HG02973 (cell line): ENCODE measurements around the gene TXNDC2.
"Not testable (repeated sequence)": the region's sequence is repeated elsewhere in the genome, so short reads cannot be mapped to it uniquely, and the experiment has no call there.

Source experiments
- ATAC-seq: cut with Tn5 transposase; IDR thresholded peaks from one replicate; pipeline ENCODE4 v1.9.1; 2021; ENCODE audit warnings: moderate library complexity; ENCODE audit not compliant: unreplicated experiment

The TXNDC2 gene

GRCh38 chr18:9885170-9886004, at the start of gene TXNDC2:
Gene TXNDC2 (plus strand): TSS chr18:9885973. CDS start chr18:9886681, 708 bp downstream.
- no peak for ATAC-seq

- ATAC-seq, result no peak
Observed at GRCh38 chr18:9838144-9838877, 47.5 kb upstream of the TXNDC2 start.

GRCh38 chr18:9839211-9839610, 46.6 kb upstream of the TXNDC2 start:
- no peak for ATAC-seq

GRCh38 chr18:9839853-9840252, 45.9 kb upstream of the TXNDC2 start:
- ATAC-seq, result no peak

GRCh38 chr18:9841752-9842151, 44.0 kb upstream of the TXNDC2 start:
- ATAC-seq, result no peak

- ATAC-seq, result no peak
Observed at GRCh38 chr18:9842448-9842847, 43.3 kb upstream of the TXNDC2 start.

GRCh38 chr18:9845256-9845655, 40.5 kb upstream of the TXNDC2 start:
- no peak for ATAC-seq

- no peak for ATAC-seq
Observed at GRCh38 chr18:9846162-9846925, 39.4 kb upstream of the TXNDC2 start.

GRCh38 chr18:9848170-9848879, 37.4 kb upstream of the TXNDC2 start:
- ATAC-seq, result no peak

- ATAC-seq, result no peak
Observed at GRCh38 chr18:9849407-9850283, 36.1 kb upstream of the TXNDC2 start.

- ATAC-seq, result no peak
Observed at GRCh38 chr18:9850309-9850708, 35.5 kb upstream of the TXNDC2 start.

GRCh38 chr18:9851511-9851910, 34.3 kb upstream of the TXNDC2 start:
- ATAC-seq, result no peak

GRCh38 chr18:9852266-9853081, 33.3 kb upstream of the TXNDC2 start:
- no peak for ATAC-seq

GRCh38 chr18:9854801-9855676, 30.7 kb upstream of the TXNDC2 start:
- no peak for ATAC-seq

- ATAC-seq, result no peak
Observed at GRCh38 chr18:9855681-9856080, 30.1 kb upstream of the TXNDC2 start.

- ATAC-seq, result no peak
Observed at GRCh38 chr18:9856092-9856491, 29.7 kb upstream of the TXNDC2 start.

GRCh38 chr18:9857479-9857998, 28.2 kb upstream of the TXNDC2 start:
- ATAC-seq, result not testable (repeated sequence)

- no peak for ATAC-seq
Observed at GRCh38 chr18:9858642-9859041, 27.1 kb upstream of the TXNDC2 start.
